IMR-90 (cell line): ENCODE results near the gene TANK. TPM values are rescaled to one million over a fixed set of nuclear protein-coding genes. Genes with fewer than 3 reads are reported as not detected.

Experiments used
- ATAC-seq: fragments of 200-7000 bp; cut with Tn5 transposase; 2 replicates; pipeline ENCODE4 v1.9.1; 2020; ENCODE audit warnings: low read depth, mild to moderate bottlenecking, moderate library complexity
- BruUV-seq: library from RNA; stranded (reverse); fragments of 400-500 nt; replicated peaks from 2 replicates; lab custom pipeline; 2021; lab: Mats Ljungman, UMichigan
- CTCF ChIA-PET: fragments of 300-600 bp; formaldehyde crosslinking; extraction: SDS; loops from one replicate; lab custom pipeline; 2021; ENCODE audit warnings: antibody characterized with exemption; lab: Yijun Ruan, JAX
- POLR2A ChIA-PET: fragments of 300-600 bp; sonication (Branson Sonifier 250); formaldehyde crosslinking; loops from one replicate; lab custom pipeline; 2022; ENCODE audit warnings: antibody characterized with exemption; ENCODE audit not compliant: unreplicated experiment; lab: Charles Lee
- DNase-seq: peaks from one replicate; pipeline ENCODE4 v3.0.0; 2013
- H2AFZ ChIP-seq: replicated peaks from 2 replicates; pipeline ENCODE3; 2013; ENCODE audit warnings: low read length, mild to moderate bottlenecking; ENCODE audit not compliant: poor library complexity
- H2AK5ac ChIP-seq: 2 replicates; pipeline ENCODE4 v1.6.1; 2013; ENCODE audit warnings: low read depth, low read length, inconsistent platforms
- H2AK9ac ChIP-seq: replicated peaks from 2 replicates; pipeline ENCODE3; 2013; ENCODE audit warnings: mild to moderate bottlenecking, low read depth, low read length, moderate library complexity; ENCODE audit not compliant: poor library complexity
- H2BK120ac ChIP-seq: 2 replicates; pipeline ENCODE4 v1.6.1; 2013; ENCODE audit warnings: low read depth, low read length, inconsistent platforms
- H2BK15ac ChIP-seq: 3 replicates; pipeline ENCODE4 v1.6.1; 2013; ENCODE audit warnings: low read depth, low read length, inconsistent platforms
- H2BK20ac ChIP-seq: 2 replicates; pipeline ENCODE4 v1.6.1; 2013; ENCODE audit warnings: low read depth, mild to moderate bottlenecking, inconsistent platforms, low read length, moderate library complexity
- H2BK5ac ChIP-seq: 2 replicates; pipeline ENCODE4 v1.6.1; 2013; ENCODE audit warnings: mild to moderate bottlenecking, low read depth, low read length, inconsistent platforms; ENCODE audit not compliant: poor library complexity, severe bottlenecking
- H3K14ac ChIP-seq: replicated peaks from 2 replicates; pipeline ENCODE4 v1.6.1; 2013; ENCODE audit warnings: low read depth, low read length, inconsistent platforms
- H3K18ac ChIP-seq: 2 replicates; pipeline ENCODE4 v1.6.1; 2013; ENCODE audit warnings: low read depth, low read length, control low read depth
- H3K23ac ChIP-seq: 2 replicates; pipeline ENCODE4 v1.6.1; 2013; ENCODE audit warnings: low read depth, low read length, inconsistent platforms
- H3K27ac ChIP-seq: 2 replicates; pipeline ENCODE4 v1.5.1; 2013; ENCODE audit warnings: mild to moderate bottlenecking, control low read depth, low read length; ENCODE audit not compliant: insufficient read depth
- H3K27me3 ChIP-seq: 2 replicates; pipeline ENCODE4 v1.6.1; 2013; ENCODE audit warnings: low read length; ENCODE audit not compliant: control insufficient read depth, insufficient read depth
- H3K36me3 ChIP-seq: 2 replicates; pipeline ENCODE4 v1.6.1; 2013; ENCODE audit warnings: low read length, mixed read lengths; ENCODE audit not compliant: control insufficient read depth, insufficient read depth
- H3K4ac ChIP-seq: 2 replicates; pipeline ENCODE4 v1.6.1; 2013; ENCODE audit warnings: low read depth, low read length, inconsistent platforms
- H3K4me1 ChIP-seq: 2 replicates; pipeline ENCODE4 v1.6.1; 2013; ENCODE audit warnings: low read length, mixed read lengths; ENCODE audit not compliant: control insufficient read depth, insufficient read depth
- H3K4me2 ChIP-seq: 2 replicates; pipeline ENCODE4 v1.6.1; 2013; ENCODE audit warnings: low read depth, mild to moderate bottlenecking, control low read depth, low read length, moderate library complexity
- H3K4me3 ChIP-seq: 2 replicates; pipeline ENCODE4 v1.5.1; 2013; ENCODE audit warnings: low read depth, mild to moderate bottlenecking, control low read depth, low read length, moderate library complexity; ENCODE audit not compliant: insufficient read depth
- H3K56ac ChIP-seq: 2 replicates; pipeline ENCODE4 v1.6.1; 2013; ENCODE audit warnings: low read length, inconsistent platforms; ENCODE audit not compliant: insufficient read depth; ENCODE audit errors: extremely low read depth
- H3K79me1 ChIP-seq, 2 experiments: 2 replicates each; pipeline ENCODE4 v1.6.1; 2013; ENCODE audit warnings: low read length in 2 of 2, inconsistent platforms in 1 of 2, low read depth in 1 of 2
- H3K9ac ChIP-seq: 2 replicates; pipeline ENCODE4 v1.6.1; 2013; ENCODE audit warnings: low read depth, low read length, control low read depth
- H3K9me1 ChIP-seq: 2 replicates; pipeline ENCODE4 v1.6.1; 2013; ENCODE audit warnings: low read length, inconsistent platforms; ENCODE audit not compliant: insufficient read depth
- H3K9me3 ChIP-seq: 2 replicates; pipeline ENCODE4 v1.6.1; 2013; ENCODE audit warnings: low read length; ENCODE audit not compliant: control insufficient read depth, insufficient read depth
- H4K20me1 ChIP-seq: 2 replicates; pipeline ENCODE4 v1.6.1; 2013; ENCODE audit warnings: low read length, inconsistent platforms; ENCODE audit not compliant: insufficient read depth
- H4K5ac ChIP-seq: 2 replicates; pipeline ENCODE4 v1.6.1; 2013; ENCODE audit warnings: mild to moderate bottlenecking, low read depth, low read length, control low read depth
- H4K8ac ChIP-seq, 2 experiments: 2 replicates each; pipeline ENCODE4 v1.6.1; 2013; ENCODE audit warnings: low read depth in 2 of 2, low read length in 2 of 2, control low read depth in 1 of 2, inconsistent platforms in 1 of 2
- H4K91ac ChIP-seq: 2 replicates; pipeline ENCODE4 v1.6.1; 2013; ENCODE audit warnings: low read depth, low read length, inconsistent platforms; ENCODE audit not compliant: insufficient read depth
- BHLHE40 ChIP-seq: fragments of 150-350 bp; IDR thresholded peaks from 2 replicates; pipeline ENCODE4 v1.6.1; 2016; ENCODE audit warnings: mild to moderate bottlenecking, low read depth, low read length
- CEBPB ChIP-seq: IDR thresholded peaks from 2 replicates; pipeline ENCODE4 v1.6.1; 2012; ENCODE audit warnings: low read depth, low read length, improper control_type of control experiment
- CHD1 ChIP-seq: IDR thresholded peaks from 2 replicates; pipeline ENCODE4 v1.6.1; 2012; ENCODE audit warnings: low read depth, low read length, improper control_type of control experiment
- FOS ChIP-seq: fragments of 150-350 bp; IDR thresholded peaks from 2 replicates; pipeline ENCODE4 v1.6.1; 2016; ENCODE audit warnings: low read depth, low read length
- MAZ ChIP-seq: IDR thresholded peaks from 2 replicates; pipeline ENCODE4 v1.6.1; 2012; ENCODE audit warnings: low read depth, mild to moderate bottlenecking, low read length, improper control_type of control experiment, moderate library complexity, borderline replicate concordance
- MXI1 ChIP-seq: IDR thresholded peaks from 2 replicates; pipeline ENCODE4 v1.6.1; 2012; ENCODE audit warnings: low read depth, mild to moderate bottlenecking, low read length, moderate library complexity, borderline replicate concordance
- NFE2L2 ChIP-seq: fragments of 150-350 bp; IDR thresholded peaks from 2 replicates; pipeline ENCODE4 v1.6.1; 2016; ENCODE audit warnings: low read depth, mild to moderate bottlenecking, low read length
- POLR2A ChIP-seq: IDR thresholded peaks from 2 replicates; pipeline ENCODE4 v1.6.1; 2012; ENCODE audit warnings: mild to moderate bottlenecking, low read depth, low read length
- RAD21 ChIP-seq: IDR thresholded peaks from 2 replicates; pipeline ENCODE4 v1.6.1; 2012; ENCODE audit warnings: low read length, improper control_type of control experiment
- RCOR1 ChIP-seq: IDR thresholded peaks from 2 replicates; pipeline ENCODE4 v1.6.1; 2012; ENCODE audit warnings: mild to moderate bottlenecking, low read length, improper control_type of control experiment; ENCODE audit not compliant: insufficient replicate concordance
- RFX5 ChIP-seq: IDR thresholded peaks from 2 replicates; pipeline ENCODE4 v1.8.0; 2012; ENCODE audit warnings: low read depth, mild to moderate bottlenecking, low read length, moderate library complexity
- SMC3 ChIP-seq: fragments of 150-350 bp; IDR thresholded peaks from 2 replicates; pipeline ENCODE4 v1.6.1; 2016; ENCODE audit warnings: low read depth, mild to moderate bottlenecking, antibody characterized with exemption, low read length, moderate library complexity
- dilution Hi-C: fragments of 300-500 bp; cut with HindIII; formaldehyde crosslinking; loops from one replicate; pipeline ENCODE4 v1.14.3; 2018; ENCODE audit warnings: low sequenced_read_pairs; ENCODE audit not compliant: unreplicated experiment
- in situ Hi-C: fragments of 300-500 bp; cut with MboI; formaldehyde crosslinking; loops from 3 replicates; pipeline ENCODE4 v1.14.3; 2019; ENCODE audit warnings: low sequenced_read_pairs, inconsistent platforms, mixed read lengths
- intact Hi-C: fragments of 100-400 bp; cut with micrococcal nuclease; formaldehyde crosslinking; loops from 2 replicates; pipeline ENCODE4 v1.10.0; 2022
- polyA plus RNA-seq, 3 experiments: library from polyadenylated mRNA; depleted of rRNA; stranded (reverse); fragments of >200 nt; gene quantifications; 2 replicates each; pipeline ENCODE4 v1.2.3, GENCODE V29; 2012; ENCODE audit warnings: low replicate concordance in 1 of 3
- total RNA-seq: library from RNA; depleted of rRNA; stranded (reverse); fragments of >200 nt; gene quantifications from 2 replicates; pipeline ENCODE4 v1.2.3, GENCODE V29; 2012
- TF ChIP-seq, protein P1 (sequence below): fragments of 150-350 bp; IDR thresholded peaks from 2 replicates; pipeline ENCODE4 v1.6.1; 2017; ENCODE audit warnings: mild to moderate bottlenecking, antibody characterized with exemption, low read length, low read depth
- TF ChIP-seq, protein P2 (sequence below): conservative IDR thresholded peaks from 2 replicates; pipeline ENCODE4 v1.5.1; 2012; ENCODE audit warnings: mild to moderate bottlenecking, low read depth, low read length, improper control_type of control experiment
- TF ChIP-seq, protein P3 (sequence below): fragments of 150-350 bp; IDR thresholded peaks from 2 replicates; pipeline ENCODE4 v1.6.1; 2016; ENCODE audit warnings: low read depth, mild to moderate bottlenecking, low read length, moderate library complexity, borderline replicate concordance

Gene TANK
- total and polyA plus RNA-seq, 2 of the 4 experiments (the other 2 are of a cell fraction) = 25.4 to 41.9 TPM

DNA sequence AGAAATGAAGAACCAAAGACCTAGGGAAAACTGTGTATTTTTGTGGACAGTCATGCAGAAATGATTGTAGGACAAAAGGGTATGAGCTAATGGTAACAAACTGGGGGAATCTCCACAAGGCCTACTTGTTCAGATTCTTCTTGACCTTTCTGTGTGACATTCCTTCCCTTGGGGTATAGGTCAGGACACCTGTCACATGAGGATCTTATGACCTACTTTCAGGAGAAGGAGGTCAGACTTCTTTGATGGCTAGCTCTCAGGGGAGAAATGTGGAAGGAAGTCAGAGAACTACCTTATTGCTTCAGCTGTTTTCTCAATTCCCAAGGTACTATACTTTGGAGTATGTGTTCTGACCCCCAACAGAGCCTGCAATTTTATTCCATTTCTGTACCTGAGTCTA lies 40.7 kb upstream of the TANK start:
- ChIA-PET POLR2A (interaction anchor here (0.6 kb wide), 1 partner anchor 30 kb away, joined by 3 read pairs; no protein-coding TSS in a partner anchor), CTCF (interaction anchor here (0.6 kb wide), 1 partner anchor 12 kb away, joined by 3 read pairs; no protein-coding TSS in a partner anchor)
- H3K79me1 ChIP-seq = no peaks in the 10 kb centered on the region
- DNase-seq (no peak), ATAC-seq (no peak)
- H4K5ac ChIP-seq = no peak overlapping the region
- H3K9me1 ChIP-seq = 0 out of 2 replicates have a peak, but pooled peaks cover 4% of the 10 kb centered on the region
- dilution Hi-C loops (no loop called here), intact Hi-C loops (no loop called here), in situ Hi-C loops (no loop called here)
- no peak overlapping the region for H4K91ac ChIP-seq
- no peaks in the 10 kb centered on the region for H3K9me3 ChIP-seq
- H2AK9ac ChIP-seq = no peak overlapping the region
- peaks cover 11% of the 10 kb centered on the region; the same call in 1 of the 2 replicates for H3K4me1 ChIP-seq
- no peak overlapping the region for H2BK15ac ChIP-seq
- no peak overlapping the region for H2BK5ac ChIP-seq
- no peak overlapping the region for H3K9ac ChIP-seq
- no peak overlapping the region for H3K4ac ChIP-seq
- H3K27me3 ChIP-seq = peaks cover 2% of the 10 kb centered on the region
- H3K56ac ChIP-seq = no peak overlapping the region
- H2BK120ac ChIP-seq = no peak overlapping the region
- no peak overlapping the region for H4K8ac ChIP-seq
- no peaks in the 10 kb centered on the region for H3K36me3 ChIP-seq
- no peak overlapping the region for H3K14ac ChIP-seq
- TF ChIP-seq CHD1 = no peak
- TF ChIP-seq RCOR1 = no peak
- TF ChIP-seq, protein P1, sequence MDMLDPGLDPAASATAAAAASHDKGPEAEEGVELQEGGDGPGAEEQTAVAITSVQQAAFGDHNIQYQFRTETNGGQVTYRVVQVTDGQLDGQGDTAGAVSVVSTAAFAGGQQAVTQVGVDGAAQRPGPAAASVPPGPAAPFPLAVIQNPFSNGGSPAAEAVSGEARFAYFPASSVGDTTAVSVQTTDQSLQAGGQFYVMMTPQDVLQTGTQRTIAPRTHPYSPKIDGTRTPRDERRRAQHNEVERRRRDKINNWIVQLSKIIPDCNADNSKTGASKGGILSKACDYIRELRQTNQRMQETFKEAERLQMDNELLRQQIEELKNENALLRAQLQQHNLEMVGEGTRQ = no peak
- TF ChIP-seq, protein P2, sequence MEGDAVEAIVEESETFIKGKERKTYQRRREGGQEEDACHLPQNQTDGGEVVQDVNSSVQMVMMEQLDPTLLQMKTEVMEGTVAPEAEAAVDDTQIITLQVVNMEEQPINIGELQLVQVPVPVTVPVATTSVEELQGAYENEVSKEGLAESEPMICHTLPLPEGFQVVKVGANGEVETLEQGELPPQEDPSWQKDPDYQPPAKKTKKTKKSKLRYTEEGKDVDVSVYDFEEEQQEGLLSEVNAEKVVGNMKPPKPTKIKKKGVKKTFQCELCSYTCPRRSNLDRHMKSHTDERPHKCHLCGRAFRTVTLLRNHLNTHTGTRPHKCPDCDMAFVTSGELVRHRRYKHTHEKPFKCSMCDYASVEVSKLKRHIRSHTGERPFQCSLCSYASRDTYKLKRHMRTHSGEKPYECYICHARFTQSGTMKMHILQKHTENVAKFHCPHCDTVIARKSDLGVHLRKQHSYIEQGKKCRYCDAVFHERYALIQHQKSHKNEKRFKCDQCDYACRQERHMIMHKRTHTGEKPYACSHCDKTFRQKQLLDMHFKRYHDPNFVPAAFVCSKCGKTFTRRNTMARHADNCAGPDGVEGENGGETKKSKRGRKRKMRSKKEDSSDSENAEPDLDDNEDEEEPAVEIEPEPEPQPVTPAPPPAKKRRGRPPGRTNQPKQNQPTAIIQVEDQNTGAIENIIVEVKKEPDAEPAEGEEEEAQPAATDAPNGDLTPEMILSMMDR = no peak
- TF ChIP-seq CEBPB = no peak
- no peak for TF ChIP-seq NFE2L2
- TF ChIP-seq BHLHE40 = no peak
- TF ChIP-seq MXI1 = no peak
- no peak for TF ChIP-seq RFX5
- TF ChIP-seq FOS = no peak
- no peak for TF ChIP-seq MAZ
- TF ChIP-seq, protein P3, sequence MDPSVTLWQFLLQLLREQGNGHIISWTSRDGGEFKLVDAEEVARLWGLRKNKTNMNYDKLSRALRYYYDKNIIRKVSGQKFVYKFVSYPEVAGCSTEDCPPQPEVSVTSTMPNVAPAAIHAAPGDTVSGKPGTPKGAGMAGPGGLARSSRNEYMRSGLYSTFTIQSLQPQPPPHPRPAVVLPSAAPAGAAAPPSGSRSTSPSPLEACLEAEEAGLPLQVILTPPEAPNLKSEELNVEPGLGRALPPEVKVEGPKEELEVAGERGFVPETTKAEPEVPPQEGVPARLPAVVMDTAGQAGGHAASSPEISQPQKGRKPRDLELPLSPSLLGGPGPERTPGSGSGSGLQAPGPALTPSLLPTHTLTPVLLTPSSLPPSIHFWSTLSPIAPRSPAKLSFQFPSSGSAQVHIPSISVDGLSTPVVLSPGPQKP = no peak
- TF ChIP-seq POLR2A = no peak
- no peak for TF ChIP-seq SMC3
- no peak for TF ChIP-seq RAD21
- no peak overlapping the region for H3K4me3 ChIP-seq
- no peak overlapping the region for H2AFZ ChIP-seq
- H3K23ac ChIP-seq = no peak overlapping the region
- no peaks in the 10 kb centered on the region for H4K20me1 ChIP-seq
- H2AK5ac ChIP-seq = no peak overlapping the region
- no peak overlapping the region for H3K27ac ChIP-seq
- H3K4me2 ChIP-seq = no peak overlapping the region
- H2BK20ac ChIP-seq = no peak overlapping the region
- H3K18ac ChIP-seq = no peak overlapping the region
- BruUV-seq = no TSS peak
